H9 (cell line): Measurements from ENCODE around the gene ABCA3. TPM values are rescaled to one million over a fixed set of nuclear protein-coding genes. Genes with fewer than 3 reads are reported as not detected.

ENCODE experiments used
- DNase-seq: peaks from one replicate; pipeline ENCODE4 v3.0.0-alpha.2; 2017
- H2AFZ ChIP-seq: one replicate; pipeline ENCODE4 v1.6.1; 2013; ENCODE audit warnings: mild to moderate bottlenecking, low read length, control low read depth, moderate library complexity
- H2AK5ac ChIP-seq: 2 replicates; pipeline ENCODE4 v1.6.1; 2013; ENCODE audit warnings: low read length, control low read depth, mixed read lengths; ENCODE audit not compliant: insufficient read length
- H2BK120ac ChIP-seq: one replicate; pipeline ENCODE4 v1.6.1; 2013; ENCODE audit warnings: low read depth, mild to moderate bottlenecking, low read length, control low read depth, inconsistent platforms; ENCODE audit not compliant: poor library complexity, severe bottlenecking
- H2BK12ac ChIP-seq: 2 replicates; pipeline ENCODE4 v1.6.1; 2013; ENCODE audit warnings: low read length, control low read depth, mixed read lengths, low read depth; ENCODE audit not compliant: insufficient read length
- H2BK15ac ChIP-seq: 2 replicates; pipeline ENCODE4 v1.6.1; 2013; ENCODE audit warnings: low read depth, low read length, control low read depth
- H2BK20ac ChIP-seq: one replicate; pipeline ENCODE4 v1.6.1; 2013; ENCODE audit warnings: low read depth, mild to moderate bottlenecking, low read length, control low read depth, inconsistent platforms; ENCODE audit not compliant: poor library complexity, severe bottlenecking
- H2BK5ac ChIP-seq: 2 replicates; pipeline ENCODE4 v1.6.1; 2013; ENCODE audit warnings: low read length, control low read depth, mixed read lengths; ENCODE audit not compliant: insufficient read length
- H3K14ac ChIP-seq: 2 replicates; pipeline ENCODE4 v1.6.1; 2013; ENCODE audit warnings: low read length, control low read depth; ENCODE audit not compliant: insufficient read depth
- H3K18ac ChIP-seq: 2 replicates; pipeline ENCODE4 v1.6.1; 2013; ENCODE audit warnings: low read depth, mild to moderate bottlenecking, mixed read lengths, low read length, control low read depth; ENCODE audit not compliant: insufficient read length
- H3K23ac ChIP-seq: 2 replicates; pipeline ENCODE4 v1.6.1; 2013; ENCODE audit warnings: low read length, control low read depth, mixed read lengths, low read depth; ENCODE audit not compliant: insufficient read length
- H3K23me2 ChIP-seq: 2 replicates; pipeline ENCODE4 v1.6.1; 2013; ENCODE audit warnings: low read depth, mild to moderate bottlenecking, mixed read lengths, low read length, control low read depth; ENCODE audit not compliant: insufficient read length, poor library complexity, severe bottlenecking
- H3K27ac ChIP-seq: 2 replicates; pipeline ENCODE4 v1.5.1; 2013; ENCODE audit warnings: low read length, control low read depth, mixed read lengths, low read depth; ENCODE audit not compliant: insufficient read length
- H3K27me3 ChIP-seq: 2 replicates; pipeline ENCODE4 v1.6.1; 2013; ENCODE audit warnings: low read length, control low read depth, inconsistent platforms; ENCODE audit not compliant: insufficient read depth
- H3K4ac ChIP-seq: 2 replicates; pipeline ENCODE4 v1.6.1; 2013; ENCODE audit warnings: low read depth, mild to moderate bottlenecking, control low read depth, inconsistent platforms, low read length, moderate library complexity
- H3K4me1 ChIP-seq: 2 replicates; pipeline ENCODE4 v1.6.1; 2013; ENCODE audit warnings: low read length, control low read depth, inconsistent platforms; ENCODE audit not compliant: insufficient read depth
- H3K4me2 ChIP-seq: 2 replicates; pipeline ENCODE4 v1.6.1; 2013; ENCODE audit warnings: low read length, control low read depth, mixed read lengths; ENCODE audit not compliant: insufficient read length, insufficient read depth
- H3K56ac ChIP-seq: 2 replicates; pipeline ENCODE4 v1.6.1; 2013; ENCODE audit warnings: low read depth, mild to moderate bottlenecking, mixed read lengths, low read length, control low read depth; ENCODE audit not compliant: insufficient read length
- H3K79me1 ChIP-seq: 2 replicates; pipeline ENCODE4 v1.6.1; 2013; ENCODE audit warnings: low read depth, mild to moderate bottlenecking, moderate library complexity, low read length, control low read depth, inconsistent platforms; ENCODE audit not compliant: insufficient read depth, poor library complexity, severe bottlenecking
- H3K79me2 ChIP-seq: 2 replicates; pipeline ENCODE4 v1.6.1; 2013; ENCODE audit warnings: low read length, control low read depth, inconsistent platforms; ENCODE audit not compliant: insufficient read depth
- H3K9ac ChIP-seq: 2 replicates; pipeline ENCODE4 v1.6.1; 2013; ENCODE audit warnings: low read length, control low read depth, mixed read lengths; ENCODE audit not compliant: insufficient read length; ENCODE audit errors: extremely low read depth
- H3K9me3 ChIP-seq: one replicate; pipeline ENCODE4 v1.6.1; 2013; ENCODE audit warnings: low read depth, low read length, inconsistent platforms; ENCODE audit not compliant: control insufficient read depth
- H3T11ph ChIP-seq: one replicate; pipeline ENCODE4 v1.6.1; 2013; ENCODE audit warnings: mild to moderate bottlenecking, low read length, control low read depth, inconsistent platforms
- H4K20me1 ChIP-seq: one replicate; pipeline ENCODE4 v1.6.1; 2013; ENCODE audit not compliant: control insufficient read depth, insufficient read length, insufficient read depth
- H4K5ac ChIP-seq: 2 replicates; pipeline ENCODE4 v1.6.1; 2013; ENCODE audit warnings: low read depth, mild to moderate bottlenecking, mixed read lengths, low read length, control low read depth; ENCODE audit not compliant: insufficient read length
- H4K8ac ChIP-seq: replicated peaks from 2 replicates; pipeline ENCODE4 v1.6.1; 2013; ENCODE audit warnings: low read length, control low read depth, mixed read lengths, low read depth; ENCODE audit not compliant: insufficient read length
- H4K91ac ChIP-seq: 2 replicates; pipeline ENCODE4 v1.6.1; 2013; ENCODE audit warnings: low read depth, mild to moderate bottlenecking, moderate library complexity, mixed read lengths, low read length, control low read depth; ENCODE audit not compliant: insufficient read length
- H3K27ac Mint-ChIP-seq, 3 experiments: 2 replicates in 2 of 3; 3 replicates in 1 of 3; pipeline ENCODE4 v1.8.0; 2020 to 2021; ENCODE audit warnings: mixed read lengths in 3 of 3, mild to moderate bottlenecking in 1 of 3, moderate library complexity in 1 of 3
- H3K27me3 Mint-ChIP-seq: 2 replicates; pipeline ENCODE4 v1.8.0; 2021; ENCODE audit warnings: low read depth, mild to moderate bottlenecking, moderate library complexity, mixed read lengths
- H3K36me3 Mint-ChIP-seq, 3 experiments: 2 replicates in 2 of 3; 3 replicates in 1 of 3; pipeline ENCODE4 v1.8.0; 2020 to 2021; ENCODE audit warnings: low read depth in 3 of 3, mixed read lengths in 3 of 3; ENCODE audit not compliant: insufficient read depth in 1 of 3
- H3K4me1 Mint-ChIP-seq, 2 experiments: 2 replicates each; pipeline ENCODE4 v1.8.0; 2020; ENCODE audit warnings: mixed read lengths in 2 of 2
- H3K4me3 Mint-ChIP-seq, 2 experiments: 2 replicates in 1 of 2; 3 replicates in 1 of 2; pipeline ENCODE4 v1.8.0; 2020 to 2021; ENCODE audit warnings: mild to moderate bottlenecking in 2 of 2, mixed read lengths in 2 of 2, moderate library complexity in 1 of 2
- H3K9me3 Mint-ChIP-seq, 2 experiments: 2 replicates in 1 of 2; 3 replicates in 1 of 2; pipeline ENCODE4 v1.8.0; 2020; ENCODE audit warnings: mild to moderate bottlenecking in 2 of 2, mixed read lengths in 2 of 2, moderate library complexity in 1 of 2
- WGBS: extraction: QIAGEN DNeasy Blood & Tissue Kit; methylation state at CpG from one replicate; pipeline ENCODE4 v1.1.7; 2013; ENCODE audit warnings: missing lambda C conversion rate, low lambda C conversion rate, mixed read lengths; ENCODE audit not compliant: insufficient read length; ENCODE audit errors: extremely low coverage; 5-methylcytosine and 5-hydroxymethylcytosine counted together
- total RNA-seq: library from RNA; stranded (reverse); gene quantifications from 2 replicates; pipeline ENCODE4 v1.2.1, GENCODE V29; 2021
- TF ChIP-seq, protein P1 (sequence below): fragments of 200-600 bp; sonication (generic); conservative IDR thresholded peaks from 3 replicates; pipeline ENCODE4 v1.8.0; 2021; ENCODE audit warnings: antibody characterized with exemption, mild to moderate bottlenecking

The ABCA3 gene
- total RNA-seq, 1 experiment from 2014 or later: 8.0 TPM

DNA sequence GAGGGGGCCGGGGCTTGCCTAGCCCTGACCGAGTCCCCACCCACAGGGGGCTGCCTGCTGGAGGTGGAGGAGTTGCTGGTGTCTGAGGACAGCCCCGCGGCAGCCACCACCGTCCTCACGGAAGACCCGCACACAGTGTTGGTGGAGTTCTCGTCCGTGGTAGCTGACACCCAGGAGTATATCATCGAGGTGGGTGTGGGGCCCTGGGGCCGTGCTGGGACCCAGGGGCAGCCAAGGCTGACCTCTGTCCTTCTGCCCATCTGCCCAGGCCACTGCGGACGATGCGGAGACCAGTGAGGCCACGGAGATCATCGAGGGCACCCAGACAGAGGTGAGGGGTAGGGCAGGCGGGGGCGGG, 105.7 kb downstream of the ABCA3 start:
- Histone ChIP-seq H3K4me1 (no peaks in the 10 kb centered on the region), H2BK12ac (no peak overlapping the region), H3K4me2 (no peak overlapping the region), H3K79me1 (no peaks in the 10 kb centered on the region), H2BK120ac (no peak overlapping the region), H3K4ac (no peak overlapping the region), H3K14ac (no peak overlapping the region), H3K9ac (no peak overlapping the region), H4K5ac (no peak overlapping the region), H3K18ac (no peak overlapping the region), H3K27ac (no peak overlapping the region), H3K23ac (no peak overlapping the region), H2AFZ (no peak overlapping the region), H4K8ac (no peak overlapping the region), H4K91ac (no peak overlapping the region), H2BK20ac (no peak overlapping the region), H3K23me2 (peaks cover 13% of the 10 kb centered on the region), H2AK5ac (no peak overlapping the region), H2BK5ac (no peak overlapping the region), H3K56ac (no peak overlapping the region), H3T11ph (no peak overlapping the region), H3K79me2 (no peaks in the 10 kb centered on the region), H4K20me1 (no peaks in the 10 kb centered on the region), H3K27me3 (peaks cover 2% of the 10 kb centered on the region; the same call in 1 of the 2 replicates), H2BK15ac (no peak overlapping the region), H3K9me3 (no peaks in the 10 kb centered on the region)
- H3K4me3 Mint-ChIP-seq: no peak overlapping the region
- peaks cover 16% of the 10 kb centered on the region for H3K27me3 Mint-ChIP-seq
- H3K36me3 Mint-ChIP-seq: peaks cover 2 to 27% (median 13%) of the 10 kb centered on the region in 3 experiments; a peak in 6 of 7 replicates
- H3K4me1 Mint-ChIP-seq: peaks cover 0 to 3% of the 10 kb centered on the region in 2 experiments; a peak in 1 of 4 replicates
- no peak for DNase-seq
- no peak overlapping the region; a peak in 1 of 7 replicates for H3K27ac Mint-ChIP-seq
- no CpG with 5 or more reads among the region's 18 CpGs for whole genome bisulfite sequencing
- no peaks in the 10 kb centered on the region for H3K9me3 Mint-ChIP-seq
- TF ChIP-seq, protein P1, sequence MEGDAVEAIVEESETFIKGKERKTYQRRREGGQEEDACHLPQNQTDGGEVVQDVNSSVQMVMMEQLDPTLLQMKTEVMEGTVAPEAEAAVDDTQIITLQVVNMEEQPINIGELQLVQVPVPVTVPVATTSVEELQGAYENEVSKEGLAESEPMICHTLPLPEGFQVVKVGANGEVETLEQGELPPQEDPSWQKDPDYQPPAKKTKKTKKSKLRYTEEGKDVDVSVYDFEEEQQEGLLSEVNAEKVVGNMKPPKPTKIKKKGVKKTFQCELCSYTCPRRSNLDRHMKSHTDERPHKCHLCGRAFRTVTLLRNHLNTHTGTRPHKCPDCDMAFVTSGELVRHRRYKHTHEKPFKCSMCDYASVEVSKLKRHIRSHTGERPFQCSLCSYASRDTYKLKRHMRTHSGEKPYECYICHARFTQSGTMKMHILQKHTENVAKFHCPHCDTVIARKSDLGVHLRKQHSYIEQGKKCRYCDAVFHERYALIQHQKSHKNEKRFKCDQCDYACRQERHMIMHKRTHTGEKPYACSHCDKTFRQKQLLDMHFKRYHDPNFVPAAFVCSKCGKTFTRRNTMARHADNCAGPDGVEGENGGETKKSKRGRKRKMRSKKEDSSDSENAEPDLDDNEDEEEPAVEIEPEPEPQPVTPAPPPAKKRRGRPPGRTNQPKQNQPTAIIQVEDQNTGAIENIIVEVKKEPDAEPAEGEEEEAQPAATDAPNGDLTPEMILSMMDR: no peak
